Measurements from ENCODE around the gene MAGI2. TPM values are rescaled to one million over a fixed set of nuclear protein-coding genes. Genes with fewer than 3 reads are reported as not detected.

MAGI2 gene
- total RNA-seq, 1 donor from 2014 or later = 13.3 TPM

- Mint-ChIP-seq H3K36me3 (no peaks in the 10 kb centered on the region), H3K4me1 (ENCODE audit: unreplicated experiment) (peaks cover 7% of the 10 kb centered on the region), H3K9me3 (peaks cover 5% of the 10 kb centered on the region), H3K27me3 (no peaks in the 10 kb centered on the region), H3K27ac (no peak overlapping the region), H3K4me3 (no peak overlapping the region)
- no peak for DNase-seq (ENCODE audit: extremely low spot score, unreplicated experiment)
- TF ChIP-seq CTCF (conservative IDR thresholded peaks at IDR 0.05) = no peak
These were observed 180.5 kb downstream of the MAGI2 start for GRCh38 chr7:79272938-79273337.

DNA sequence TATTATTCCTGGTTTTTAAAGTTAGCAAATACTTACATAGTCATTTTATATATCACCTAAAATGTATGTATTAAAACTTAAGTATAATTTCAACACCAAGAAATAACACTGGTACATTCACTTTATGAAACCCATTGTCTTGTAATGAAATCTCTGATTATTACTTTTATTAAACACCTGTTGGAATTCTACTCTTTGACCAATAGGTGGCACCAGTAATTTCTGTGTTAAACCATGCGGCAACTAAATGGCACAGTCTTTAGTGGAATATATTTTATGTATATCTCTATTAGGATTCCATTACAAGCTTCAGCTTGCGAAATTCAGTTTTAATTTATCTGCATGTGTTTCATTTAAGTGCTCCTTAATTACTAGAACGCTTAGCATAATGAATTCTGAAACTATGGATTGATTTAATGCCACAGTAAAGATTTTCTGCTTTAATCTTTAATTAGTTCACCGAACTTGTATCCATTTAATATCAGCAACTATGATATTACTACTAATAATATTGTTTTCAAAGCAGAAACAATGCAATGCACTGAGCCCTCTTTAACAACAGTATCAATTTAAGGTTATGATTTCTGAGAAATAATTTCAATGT lies 181.3 kb downstream of the MAGI2 start:
- Mint-ChIP-seq H3K27me3 (no peaks in the 10 kb centered on the region), H3K36me3 (no peaks in the 10 kb centered on the region), H3K4me1 (ENCODE audit: unreplicated experiment) (peaks cover 7% of the 10 kb centered on the region), H3K27ac (no peak overlapping the region), H3K9me3 (peaks cover 5% of the 10 kb centered on the region), H3K4me3 (no peak overlapping the region)
- TF ChIP-seq CTCF (conservative IDR thresholded peaks at IDR 0.05) = peak; percentile 88
- no peak for DNase-seq (ENCODE audit: extremely low spot score, unreplicated experiment)

- H3K4me1 Mint-ChIP-seq (ENCODE audit: unreplicated experiment) = peaks cover 7% of the 10 kb centered on the region
- no peak for DNase-seq (ENCODE audit: extremely low spot score, unreplicated experiment)
- no peak for TF ChIP-seq CTCF (conservative IDR thresholded peaks at IDR 0.05)
- H3K27ac Mint-ChIP-seq = no peak overlapping the region
- no peaks in the 10 kb centered on the region for H3K27me3 Mint-ChIP-seq
- no peak overlapping the region for H3K4me3 Mint-ChIP-seq
- no peaks in the 10 kb centered on the region for H3K36me3 Mint-ChIP-seq
- H3K9me3 Mint-ChIP-seq = no peaks in the 10 kb centered on the region
These were observed 184.7 kb downstream of the MAGI2 start for GRCh38 chr7:79268730-79269129.

- H3K4me3 Mint-ChIP-seq = no peak overlapping the region
- no peaks in the 10 kb centered on the region for H3K4me1 Mint-ChIP-seq (ENCODE audit: unreplicated experiment)
- no peak overlapping the region for H3K27ac Mint-ChIP-seq
- no peaks in the 10 kb centered on the region for H3K36me3 Mint-ChIP-seq
- DNase-seq (ENCODE audit: extremely low spot score, unreplicated experiment) = no peak
- no peaks in the 10 kb centered on the region for H3K27me3 Mint-ChIP-seq
- H3K9me3 Mint-ChIP-seq = no peaks in the 10 kb centered on the region
- TF ChIP-seq CTCF (conservative IDR thresholded peaks at IDR 0.05) = no peak
These were observed 194.6 kb downstream of the MAGI2 start for GRCh38 chr7:79258826-79259225.

- TF ChIP-seq CTCF (conservative IDR thresholded peaks at IDR 0.05) = no peak
- no peak for DNase-seq (ENCODE audit: extremely low spot score, unreplicated experiment)
- Mint-ChIP-seq H3K4me1 (ENCODE audit: unreplicated experiment) (no peaks in the 10 kb centered on the region), H3K27me3 (no peaks in the 10 kb centered on the region), H3K4me3 (no peak overlapping the region), H3K27ac (no peak overlapping the region), H3K36me3 (no peaks in the 10 kb centered on the region), H3K9me3 (no peaks in the 10 kb centered on the region)
These were observed 195.5 kb downstream of the MAGI2 start for GRCh38 chr7:79257959-79258358.
